Gastroesophageal sphincter (tissue), 4 donors: ENCODE results near the gene ETV6. TPM values are rescaled to one million over a fixed set of nuclear protein-coding genes. Genes with fewer than 3 reads are reported as not detected.

Experiments used
- ATAC-seq: fragments of 150-250 bp; one replicate; pipeline ENCODE4 v1.9.1; 2016; ENCODE audit warnings: mild to moderate bottlenecking, moderate library complexity
- H3K27ac ChIP-seq, 4 donors: fragments of 200-600 bp; sonication (generic) in 3 of 4; 1 replicate in 3 of 4; 2 replicates in 1 of 4; pipeline ENCODE4 v1.5.1; 2016 to 2019
- H3K27me3 ChIP-seq: fragments of 200-600 bp; sonication (generic); one replicate; pipeline ENCODE4 v1.5.1; 2019
- H3K36me3 ChIP-seq, 2 donors: fragments of 200-600 bp; sonication (generic); one replicate each; pipeline ENCODE4 v1.5.1; 2019; ENCODE audit warnings: control low read depth in 1 of 2
- H3K4me1 ChIP-seq, 3 donors: fragments of 200-600 bp; sonication (generic); 1 replicate in 2 of 3; 2 replicates in 1 of 3; pipeline ENCODE4 v1.5.1; 2016 to 2019; ENCODE audit warnings: control low read depth in 2 of 3
- H3K4me3 ChIP-seq, 2 donors: fragments of 200-600 bp; sonication (generic); one replicate each; pipeline ENCODE4 v1.5.1; 2019; ENCODE audit warnings: mild to moderate bottlenecking in 1 of 2, moderate library complexity in 1 of 2
- H3K9me3 ChIP-seq, 3 donors: fragments of 200-600 bp; sonication (generic); one replicate each; pipeline ENCODE4 v1.5.1; 2017 to 2019; ENCODE audit warnings: control low read depth in 2 of 3
- EP300 ChIP-seq: sonication (generic); formaldehyde crosslinking; IDR thresholded peaks from one replicate; pipeline ENCODE4 v1.6.1; 2017; ENCODE audit warnings: antibody characterized with exemption, mild to moderate bottlenecking
- POLR2A ChIP-seq, 2 donors: fragments of 450-650 bp; IDR thresholded peaks; one replicate each; pipeline ENCODE4 v1.6.1; 2017; ENCODE audit warnings: antibody characterized with exemption in 2 of 2, mild to moderate bottlenecking in 2 of 2, moderate library complexity in 1 of 2
- POLR2AphosphoS5 ChIP-seq: sonication (generic); formaldehyde crosslinking; IDR thresholded peaks from one replicate; pipeline ENCODE4 v1.6.1; 2017; ENCODE audit warnings: antibody characterized with exemption
- WGBS, 2 donors: methylation state at CpG; one replicate each; pipeline ENCODE4 v1.1.5; 2018; ENCODE audit warnings: low coverage in 1 of 2; 5-methylcytosine and 5-hydroxymethylcytosine counted together
- total RNA-seq, 4 donors: library from RNA; depleted of rRNA; stranded (reverse); fragments of >200 nt; gene quantifications; one replicate each; pipeline ENCODE4 v1.1.0, GENCODE V29; 2016
- TF ChIP-seq, protein P1 (sequence below), 4 experiments: fragments of 200-600 bp in 2 of 4; fragments of 450-650 bp in 2 of 4; sonication (generic) in 1 of 4; IDR thresholded peaks; one replicate each; pipeline ENCODE4 v1.5.1; 2017 to 2019; ENCODE audit warnings: antibody characterized with exemption in 4 of 4, mild to moderate bottlenecking in 2 of 4, moderate library complexity in 2 of 4

Gene ETV6
- total RNA-seq, 4 donors from 2014 or later: 18.7 to 30.1 (median 21.1) TPM

DNA sequence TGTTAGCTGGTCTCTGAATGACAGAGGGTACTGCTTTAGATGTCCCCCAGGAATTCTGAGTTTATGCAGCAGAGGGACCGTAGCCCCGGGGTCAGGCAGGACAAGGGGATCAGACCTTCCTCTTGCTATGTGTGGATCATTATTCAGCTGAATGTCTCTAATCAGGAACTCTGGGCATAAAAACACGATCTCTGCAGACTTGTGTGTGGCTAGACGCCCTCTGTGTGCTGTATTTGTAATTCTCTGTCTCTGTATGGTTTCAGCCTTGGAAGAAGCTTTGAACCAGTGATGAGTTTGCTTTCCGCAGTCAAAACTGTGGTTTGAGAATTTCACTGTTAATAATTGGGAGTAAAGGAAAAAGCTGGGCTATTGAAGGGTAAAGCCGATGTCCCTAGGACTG lies 125.3 kb downstream of the ETV6 start:
- Histone ChIP-seq H3K4me1 (peaks cover 16 to 93% (median 32%) of the 10 kb centered on the region in 3 donors), H3K9me3 (no peaks in the 10 kb centered on the region), H3K36me3 (no peaks in the 10 kb centered on the region), H3K27ac (peak overlapping the region; percentile 58 to 91 (median 84)), H3K4me3 (no peak overlapping the region), H3K27me3 (no peaks in the 10 kb centered on the region)
- no peak for TF ChIP-seq POLR2AphosphoS5
- no peak for TF ChIP-seq POLR2A (IDR thresholded peaks at IDR 0.05)
- TF ChIP-seq, protein P1, sequence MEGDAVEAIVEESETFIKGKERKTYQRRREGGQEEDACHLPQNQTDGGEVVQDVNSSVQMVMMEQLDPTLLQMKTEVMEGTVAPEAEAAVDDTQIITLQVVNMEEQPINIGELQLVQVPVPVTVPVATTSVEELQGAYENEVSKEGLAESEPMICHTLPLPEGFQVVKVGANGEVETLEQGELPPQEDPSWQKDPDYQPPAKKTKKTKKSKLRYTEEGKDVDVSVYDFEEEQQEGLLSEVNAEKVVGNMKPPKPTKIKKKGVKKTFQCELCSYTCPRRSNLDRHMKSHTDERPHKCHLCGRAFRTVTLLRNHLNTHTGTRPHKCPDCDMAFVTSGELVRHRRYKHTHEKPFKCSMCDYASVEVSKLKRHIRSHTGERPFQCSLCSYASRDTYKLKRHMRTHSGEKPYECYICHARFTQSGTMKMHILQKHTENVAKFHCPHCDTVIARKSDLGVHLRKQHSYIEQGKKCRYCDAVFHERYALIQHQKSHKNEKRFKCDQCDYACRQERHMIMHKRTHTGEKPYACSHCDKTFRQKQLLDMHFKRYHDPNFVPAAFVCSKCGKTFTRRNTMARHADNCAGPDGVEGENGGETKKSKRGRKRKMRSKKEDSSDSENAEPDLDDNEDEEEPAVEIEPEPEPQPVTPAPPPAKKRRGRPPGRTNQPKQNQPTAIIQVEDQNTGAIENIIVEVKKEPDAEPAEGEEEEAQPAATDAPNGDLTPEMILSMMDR (IDR thresholded peaks at IDR 0.05): no peak
- no peak for TF ChIP-seq EP300
- 50 to 60% methylated on average over 1 to 5 of the region's 6 CpGs for WGBS, 2 donors
- no peak for ATAC-seq

DNA sequence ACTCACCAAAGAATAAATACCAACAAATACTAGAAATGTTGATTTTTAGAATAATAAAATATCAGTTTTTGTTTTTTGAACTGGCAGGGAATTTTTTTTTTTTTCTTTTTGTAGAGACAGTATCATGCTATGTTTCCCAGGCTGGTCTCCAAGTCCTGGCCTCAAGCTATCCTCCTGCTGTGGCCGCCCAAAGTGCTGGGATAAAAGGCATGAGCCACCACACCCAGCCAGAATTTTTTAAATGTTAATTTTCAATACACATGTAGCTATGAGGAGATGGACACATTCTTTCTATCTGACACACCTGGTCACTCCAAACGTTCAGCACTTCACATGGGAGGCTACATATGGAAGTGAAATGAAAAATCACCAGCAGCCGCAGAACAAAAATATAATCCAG lies 126.8 kb downstream of the ETV6 start:
- no peaks in the 10 kb centered on the region for H3K27me3 ChIP-seq
- peaks cover 13 to 94% (median 29%) of the 10 kb centered on the region in 3 donors for H3K4me1 ChIP-seq
- peak overlapping the region in 3 of 4 donors; percentile 66 to 91 (median 85) for H3K27ac ChIP-seq
- TF ChIP-seq, protein P1 (IDR thresholded peaks at IDR 0.05): no peak
- TF ChIP-seq EP300 (no peak), POLR2AphosphoS5 (no peak), POLR2A (IDR thresholded peaks at IDR 0.05) (no peak)
- no peaks in the 10 kb centered on the region for H3K36me3 ChIP-seq
- WGBS, 2 donors: 60 to 65% methylated on average over 3 of the region's 3 CpGs
- H3K9me3 ChIP-seq: no peaks in the 10 kb centered on the region
- no peak for ATAC-seq
- no peak overlapping the region for H3K4me3 ChIP-seq

DNA sequence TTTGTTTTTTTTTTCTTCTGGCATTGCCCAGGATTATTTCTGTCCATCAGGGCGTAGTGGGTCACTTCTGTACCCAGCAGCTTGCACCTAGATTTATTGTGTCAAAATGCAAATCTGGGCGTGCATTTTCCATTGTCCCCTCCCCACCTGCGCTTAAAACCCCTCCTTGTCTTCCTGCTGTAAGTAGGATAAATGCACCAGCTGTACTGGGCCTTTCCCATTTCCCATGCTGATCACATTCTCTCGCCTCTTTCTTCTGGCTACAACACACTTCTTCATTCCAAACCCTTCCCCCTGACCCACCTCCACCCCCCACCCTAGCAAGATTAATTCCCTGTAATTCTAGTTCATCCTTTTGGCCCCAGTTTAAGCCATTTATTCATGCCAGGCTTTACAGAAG lies 128.0 kb downstream of the ETV6 start:
- H3K27me3 ChIP-seq: no peaks in the 10 kb centered on the region
- WGBS, 2 donors: 88 to 92% methylated on average over 4 of the region's 4 CpGs
- peaks cover 18 to 95% (median 29%) of the 10 kb centered on the region in 3 donors for H3K4me1 ChIP-seq
- ATAC-seq: no peak
- H3K4me3 ChIP-seq: no peak overlapping the region
- H3K9me3 ChIP-seq: no peaks in the 10 kb centered on the region
- TF ChIP-seq, protein P1 (IDR thresholded peaks at IDR 0.05): no peak
- no peak for TF ChIP-seq POLR2AphosphoS5
- no peak for TF ChIP-seq POLR2A (IDR thresholded peaks at IDR 0.05)
- TF ChIP-seq EP300: no peak
- H3K27ac ChIP-seq: peak overlapping the region in 3 of 4 donors; percentile 72 to 91 (median 77)
- no peaks in the 10 kb centered on the region for H3K36me3 ChIP-seq

DNA sequence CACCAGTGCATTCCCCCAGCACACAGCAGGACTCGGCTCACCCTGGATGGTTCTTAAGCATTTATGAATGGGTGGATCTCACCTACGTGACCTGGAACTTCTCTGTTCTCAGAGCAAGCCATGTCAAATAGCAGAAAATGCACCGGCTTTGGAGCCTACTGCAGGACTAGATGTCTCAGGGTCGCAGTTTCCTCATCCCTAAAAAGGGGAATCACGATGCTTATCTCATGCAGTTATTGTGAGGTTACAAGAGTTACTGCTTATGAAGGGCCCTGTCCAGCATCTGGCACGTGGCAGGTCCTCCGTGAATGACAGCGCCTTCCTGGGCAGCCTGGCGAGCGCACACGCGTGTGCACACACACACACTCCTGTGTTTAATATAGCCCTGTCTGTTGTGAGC lies 128.5 kb downstream of the ETV6 start:
- TF ChIP-seq POLR2A (IDR thresholded peaks at IDR 0.05) (no peak), EP300 (no peak), POLR2AphosphoS5 (no peak)
- WGBS, 2 donors: 69 to 77% methylated on average over 7 to 9 of the region's 12 CpGs
- Histone ChIP-seq H3K4me1 (peaks cover 18 to 95% (median 29%) of the 10 kb centered on the region in 3 donors), H3K4me3 (no peak overlapping the region), H3K27me3 (no peaks in the 10 kb centered on the region), H3K9me3 (no peaks in the 10 kb centered on the region), H3K27ac (peak overlapping the region; percentile 72 to 91 (median 80)), H3K36me3 (no peaks in the 10 kb centered on the region)
- ATAC-seq: no peak

DNA sequence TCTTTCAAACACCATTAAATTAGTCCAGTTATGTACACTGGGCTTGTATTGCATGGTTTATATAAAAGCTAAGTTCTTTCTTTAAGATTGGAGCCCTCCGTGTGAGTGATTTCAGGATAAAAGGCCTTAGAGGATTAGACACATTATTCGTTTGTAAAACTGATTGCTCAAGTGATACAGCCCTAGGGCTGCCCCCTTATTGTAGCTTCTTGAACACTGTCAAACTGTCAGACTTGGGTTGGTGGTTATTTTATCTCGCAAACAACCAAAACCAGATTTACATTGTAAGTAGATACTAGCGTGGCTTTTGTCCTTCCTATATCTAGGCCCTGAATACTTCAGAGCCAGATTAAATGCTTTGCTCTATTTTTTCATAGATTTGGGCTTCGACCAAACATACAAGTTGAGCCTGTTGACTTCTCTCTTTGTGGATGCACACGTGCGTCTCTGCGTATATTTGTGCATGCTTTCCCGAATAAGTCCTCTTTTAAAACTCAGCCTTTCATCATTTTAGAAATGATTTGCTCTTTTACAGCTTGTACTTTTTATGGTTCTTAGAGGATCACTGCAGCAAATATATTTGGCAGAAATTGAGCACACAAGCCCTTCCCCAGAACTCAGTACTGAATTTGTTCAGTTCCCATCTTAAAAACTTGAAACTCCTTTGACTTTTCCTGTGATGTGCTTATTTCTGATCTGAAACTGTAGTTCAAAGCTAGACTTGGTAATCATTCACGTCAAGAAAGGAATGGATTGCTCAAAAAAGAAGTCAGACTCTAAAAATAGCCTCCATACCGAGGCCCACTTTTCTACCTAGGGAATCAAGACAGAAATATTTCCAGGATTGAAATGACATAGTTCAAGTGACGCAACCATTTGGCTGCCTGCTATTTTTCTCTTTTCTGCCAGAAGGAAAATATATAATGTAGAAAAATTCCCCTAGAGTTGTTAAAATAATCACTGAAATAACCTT lies 129.5 kb downstream of the ETV6 start:
- peak; percentile 81 for ATAC-seq
- 38 to 47% methylated on average over 12 of the region's 12 CpGs for WGBS, 2 donors
- Histone ChIP-seq H3K27me3 (no peaks in the 10 kb centered on the region), H3K9me3 (no peaks in the 10 kb centered on the region), H3K36me3 (no peaks in the 10 kb centered on the region), H3K27ac (peak overlapping the region; percentile 72 to 91 (median 80)), H3K4me3 (no peak overlapping the region), H3K4me1 (peaks cover 15 to 87% (median 23%) of the 10 kb centered on the region in 3 donors)
- no peak for TF ChIP-seq POLR2A (IDR thresholded peaks at IDR 0.05)
- peak; percentile 68 for TF ChIP-seq POLR2AphosphoS5
